ENCODE measurements around the gene TMEM259.
A peak's percentile ranks its signal among the peaks of the same experiment; 100 is the strongest.

Gene TMEM259

DNA sequence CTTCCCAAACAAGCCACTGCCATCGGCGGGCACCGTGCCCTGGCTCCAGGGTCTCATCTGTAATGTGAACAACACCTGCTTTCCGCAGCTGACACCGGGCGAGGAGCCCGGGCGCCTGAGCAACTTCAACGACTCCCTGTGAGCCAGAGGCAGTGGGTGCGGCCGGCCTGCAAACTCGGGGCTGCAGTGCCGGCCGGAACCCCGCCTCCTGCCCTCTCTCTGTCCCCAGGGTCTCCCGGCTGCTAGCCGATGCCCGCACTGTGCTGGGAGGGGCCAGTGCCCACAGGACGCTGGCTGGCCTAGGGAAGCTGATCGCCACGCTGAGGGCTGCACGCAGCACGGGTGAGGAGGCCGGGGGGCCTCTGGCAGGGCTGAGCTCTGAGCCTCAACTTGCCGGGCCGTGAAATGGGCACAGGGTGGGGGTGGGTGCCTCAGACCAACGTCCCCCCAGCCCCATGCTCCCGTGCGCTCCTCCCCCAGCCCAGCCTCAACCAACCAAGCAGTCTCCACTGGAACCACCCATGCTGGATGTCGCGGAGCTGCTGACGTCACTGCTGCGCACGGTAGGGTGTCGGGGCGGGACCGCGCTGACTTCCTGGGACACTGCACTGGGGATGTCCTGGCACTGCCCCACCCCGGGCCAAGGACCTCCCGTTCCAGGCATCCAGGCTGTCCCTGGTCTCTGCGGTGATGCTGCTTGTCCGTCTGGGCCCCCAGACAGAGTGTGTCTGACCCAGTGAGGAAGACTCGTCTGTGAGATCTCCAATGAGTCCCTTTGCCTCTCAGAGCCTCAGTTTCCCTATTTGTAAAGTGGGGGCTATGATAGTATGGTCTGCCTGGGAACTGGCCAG lies 21.1 kb upstream of the TMEM259 start:
- Histone ChIP-seq H3K27me3 (replicated peaks; ENCODE audit: control insufficient read depth, insufficient read depth, low read length) (no peaks in the 10 kb centered on the region), H3K4me3 (replicated peaks; ENCODE audit: low read depth, low read length) (no peak overlapping the region), H3K36me3 (ENCODE audit: control insufficient read depth, insufficient read depth, low read length) (peaks cover 14% of the 10 kb centered on the region)
- no peak for DNase-seq (ENCODE audit: extremely low read depth, insufficient read length)
- TF ChIP-seq, protein P1, sequence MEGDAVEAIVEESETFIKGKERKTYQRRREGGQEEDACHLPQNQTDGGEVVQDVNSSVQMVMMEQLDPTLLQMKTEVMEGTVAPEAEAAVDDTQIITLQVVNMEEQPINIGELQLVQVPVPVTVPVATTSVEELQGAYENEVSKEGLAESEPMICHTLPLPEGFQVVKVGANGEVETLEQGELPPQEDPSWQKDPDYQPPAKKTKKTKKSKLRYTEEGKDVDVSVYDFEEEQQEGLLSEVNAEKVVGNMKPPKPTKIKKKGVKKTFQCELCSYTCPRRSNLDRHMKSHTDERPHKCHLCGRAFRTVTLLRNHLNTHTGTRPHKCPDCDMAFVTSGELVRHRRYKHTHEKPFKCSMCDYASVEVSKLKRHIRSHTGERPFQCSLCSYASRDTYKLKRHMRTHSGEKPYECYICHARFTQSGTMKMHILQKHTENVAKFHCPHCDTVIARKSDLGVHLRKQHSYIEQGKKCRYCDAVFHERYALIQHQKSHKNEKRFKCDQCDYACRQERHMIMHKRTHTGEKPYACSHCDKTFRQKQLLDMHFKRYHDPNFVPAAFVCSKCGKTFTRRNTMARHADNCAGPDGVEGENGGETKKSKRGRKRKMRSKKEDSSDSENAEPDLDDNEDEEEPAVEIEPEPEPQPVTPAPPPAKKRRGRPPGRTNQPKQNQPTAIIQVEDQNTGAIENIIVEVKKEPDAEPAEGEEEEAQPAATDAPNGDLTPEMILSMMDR (IDR thresholded peaks at IDR 0.05; ENCODE audit: insufficient read depth, low read length, poor library complexity, severe bottlenecking), result no peak

DNA sequence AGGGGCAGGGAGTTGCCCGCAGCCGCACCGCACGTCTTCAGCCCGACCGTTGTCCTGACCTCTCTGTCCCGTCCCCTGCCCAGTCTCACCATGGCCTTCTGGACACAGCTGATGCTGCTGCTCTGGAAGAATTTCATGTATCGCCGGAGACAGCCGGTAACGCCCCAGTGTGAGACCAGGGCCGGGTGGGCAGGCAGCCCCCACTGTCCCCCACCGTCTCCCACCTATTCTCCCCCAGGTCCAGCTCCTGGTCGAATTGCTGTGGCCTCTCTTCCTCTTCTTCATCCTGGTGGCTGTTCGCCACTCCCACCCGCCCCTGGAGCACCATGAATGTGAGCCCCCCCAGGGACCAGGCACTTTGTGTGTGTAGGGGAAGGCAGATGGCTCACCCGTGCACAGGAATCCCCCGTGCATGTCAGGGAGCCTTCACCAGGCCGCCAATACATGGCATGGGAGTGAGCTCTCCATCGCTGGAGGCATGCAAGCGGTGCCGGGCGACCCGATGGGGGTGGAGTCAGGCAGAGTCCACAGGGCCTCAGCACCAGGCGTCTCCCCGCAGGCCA lies 20.4 kb upstream of the TMEM259 start:
- no peak for DNase-seq (ENCODE audit: extremely low read depth, insufficient read length)
- Histone ChIP-seq H3K36me3 (ENCODE audit: control insufficient read depth, insufficient read depth, low read length) (peaks cover 13% of the 10 kb centered on the region), H3K27me3 (replicated peaks; ENCODE audit: control insufficient read depth, insufficient read depth, low read length) (no peaks in the 10 kb centered on the region)

DNA sequence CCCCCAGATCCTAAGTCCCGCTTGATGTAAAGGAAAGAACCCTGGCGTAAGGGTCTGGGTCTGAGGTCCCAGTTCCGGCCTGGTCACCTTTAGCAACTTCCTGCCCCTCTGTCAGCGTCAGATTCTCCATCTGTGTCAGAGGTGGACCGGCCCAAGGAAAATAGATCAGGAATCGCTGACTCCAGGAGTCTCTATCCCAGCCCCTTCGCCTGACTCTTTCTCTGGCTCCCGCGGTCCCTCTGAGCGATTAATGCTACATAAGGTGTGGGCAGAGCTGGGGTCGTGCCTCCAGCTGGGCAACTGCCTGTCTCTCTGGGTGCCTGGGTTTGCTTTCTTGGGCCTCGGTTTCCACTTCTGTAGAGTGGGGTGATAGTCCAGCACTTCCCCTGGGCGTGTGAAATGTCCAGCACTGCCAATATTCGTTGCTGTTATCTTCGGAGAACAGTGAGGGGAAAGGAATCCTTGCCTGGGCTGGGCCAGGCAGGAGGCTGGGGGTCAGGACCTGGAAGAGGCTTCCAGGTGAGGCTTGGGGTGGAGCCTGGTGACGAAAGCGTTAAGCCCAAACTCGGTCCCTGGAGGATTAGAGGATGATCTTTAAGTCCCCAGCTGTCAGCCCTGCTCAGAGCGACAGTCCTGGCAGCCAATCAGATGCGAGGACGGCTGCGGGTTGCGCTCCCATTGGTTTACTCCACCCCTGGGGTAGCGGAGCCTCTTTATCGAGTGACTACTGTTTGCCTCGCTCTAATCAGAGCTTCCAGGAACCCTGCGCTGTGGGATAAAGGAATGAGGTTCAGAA lies 19.8 kb upstream of the TMEM259 start:
- H3K4me3 ChIP-seq (replicated peaks; ENCODE audit: low read depth, low read length), result peak overlapping the region; percentile 75
- H3K36me3 ChIP-seq (ENCODE audit: control insufficient read depth, insufficient read depth, low read length), result peaks cover 19% of the 10 kb centered on the region
- no peaks in the 10 kb centered on the region for H3K27me3 ChIP-seq (replicated peaks; ENCODE audit: control insufficient read depth, insufficient read depth, low read length)
- TF ChIP-seq, protein P1 (IDR thresholded peaks at IDR 0.05; ENCODE audit: insufficient read depth, low read length, poor library complexity, severe bottlenecking), result no peak
- DNase-seq (ENCODE audit: extremely low read depth, insufficient read length), result peak; percentile 90

More for the DNA sequence above, 20.4 kb upstream of the TMEM259 start:
- peak overlapping the region; percentile 75 for H3K4me3 ChIP-seq (replicated peaks; ENCODE audit: low read depth, low read length)
- TF ChIP-seq, protein P1 (IDR thresholded peaks at IDR 0.05; ENCODE audit: insufficient read depth, low read length, poor library complexity, severe bottlenecking), result no peak

DNA sequence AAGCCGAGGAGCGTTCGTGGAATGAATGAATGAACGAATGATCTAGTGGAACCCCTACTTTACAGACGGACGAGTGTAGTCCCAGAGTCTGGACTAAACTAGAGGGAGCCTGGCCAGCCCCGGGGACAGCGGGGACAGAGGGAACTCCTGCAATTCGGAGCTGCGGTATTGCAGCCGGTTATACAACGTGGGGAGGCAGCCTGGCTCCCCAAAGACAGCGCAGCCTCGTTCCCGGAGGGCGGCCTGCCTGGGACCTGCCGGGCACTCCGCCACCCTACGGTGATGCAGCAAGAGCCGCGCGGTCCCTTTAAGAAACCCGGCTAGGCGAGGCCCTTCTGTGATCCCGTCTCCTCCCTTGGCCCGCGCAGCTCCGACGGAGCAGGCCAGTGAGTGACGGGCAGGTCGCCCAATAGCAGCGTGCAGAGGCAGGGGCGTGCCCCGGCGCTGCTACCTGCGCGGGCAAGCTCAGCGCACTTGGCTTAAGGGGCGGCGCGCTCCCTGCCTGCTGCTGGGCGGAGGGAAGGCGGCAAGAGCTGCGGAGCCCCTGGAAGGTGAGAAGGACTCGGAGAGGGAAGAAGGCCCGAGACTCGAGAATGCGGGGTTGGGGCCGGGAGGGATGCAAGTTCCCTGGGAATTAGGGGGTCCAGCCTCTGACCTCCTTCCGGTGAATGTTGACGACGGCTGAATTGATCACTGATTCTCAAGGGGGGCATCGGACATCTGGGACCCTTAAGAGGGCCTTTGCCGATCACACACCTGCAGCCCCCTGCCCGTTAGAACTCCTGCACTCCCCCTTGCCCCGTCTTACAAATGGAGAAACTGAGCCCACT lies 18.9 kb upstream of the TMEM259 start, which contains the start of gene ABCA7:
ABCA7 (plus strand) TSS at position 462 of the 830 bp plus-strand sequence. CDS start 1,255 bp downstream, outside the sequence.
- Histone ChIP-seq H3K27me3 (replicated peaks; ENCODE audit: control insufficient read depth, insufficient read depth, low read length) (no peaks in the 10 kb centered on the region), H3K36me3 (ENCODE audit: control insufficient read depth, insufficient read depth, low read length) (peaks cover 21% of the 10 kb centered on the region), H3K4me3 (replicated peaks; ENCODE audit: low read depth, low read length) (peak within 1 kb of the TSS; percentile 75)
- DNase-seq (ENCODE audit: extremely low read depth, insufficient read length), result peak; percentile 99
- TF ChIP-seq, protein P1 (IDR thresholded peaks at IDR 0.05; ENCODE audit: insufficient read depth, low read length, poor library complexity, severe bottlenecking), result no peak

DNA sequence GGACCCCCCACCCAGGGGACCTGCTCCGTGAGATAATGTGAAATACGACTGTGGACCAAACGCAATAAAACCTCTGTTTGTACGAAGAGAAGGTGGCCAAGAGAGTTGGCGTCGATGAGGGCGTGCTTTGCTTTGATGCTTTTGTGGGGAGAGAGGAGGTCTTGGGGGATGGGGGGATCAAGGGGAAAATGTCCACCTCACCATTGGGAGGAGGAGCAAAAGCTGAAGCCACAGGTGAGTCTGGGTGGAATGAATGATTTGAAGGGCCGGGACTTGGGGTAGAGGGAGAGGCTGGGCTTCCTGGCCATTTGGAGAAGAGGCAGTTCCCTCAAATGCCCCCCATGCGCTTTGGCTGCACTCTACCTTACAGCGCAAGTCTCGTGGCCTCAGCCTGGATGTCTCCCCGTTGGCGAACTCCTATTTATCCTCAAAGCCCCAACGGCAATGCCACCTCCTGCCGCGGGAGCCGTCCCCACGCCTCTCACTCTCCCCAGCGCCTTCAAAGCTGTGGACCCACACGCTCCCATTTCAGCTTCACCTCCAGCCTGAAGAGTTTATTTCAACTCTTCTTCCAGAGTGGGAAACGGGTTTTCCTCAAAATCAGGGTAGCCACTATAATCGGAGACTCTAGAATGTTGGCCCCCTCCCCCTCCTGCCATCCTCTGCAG lies 18.2 kb upstream of the TMEM259 start:
- TF ChIP-seq, protein P1 (IDR thresholded peaks at IDR 0.05; ENCODE audit: insufficient read depth, low read length, poor library complexity, severe bottlenecking), result no peak
- no peaks in the 10 kb centered on the region for H3K27me3 ChIP-seq (replicated peaks; ENCODE audit: control insufficient read depth, insufficient read depth, low read length)
- peak overlapping the region; percentile 40 for H3K4me3 ChIP-seq (replicated peaks; ENCODE audit: low read depth, low read length)
- peaks cover 18% of the 10 kb centered on the region for H3K36me3 ChIP-seq (ENCODE audit: control insufficient read depth, insufficient read depth, low read length)
- DNase-seq (ENCODE audit: extremely low read depth, insufficient read length), result no peak

Measured in GM06990 (cell line).